ENCODE measurements around the gene MPP1. TPM values are rescaled to one million over a fixed set of nuclear protein-coding genes. Genes with fewer than 3 reads are reported as not detected.

MPP1 gene
- total and polyA plus RNA-seq, 11 donors, result 17.7 to 73.2 (median 38.2) TPM

- intact Hi-C loops (cut with DNase I), result no loop called here
These were observed 30.9 kb upstream of the MPP1 start for GRCh38 chrX:154836163-154836562.

GRCh38 chrX:154834562-154834961 lies 29.3 kb upstream of the MPP1 start, which contains the start of gene SMIM9:
TSS of gene SMIM9 (minus strand) at chrX:154834662. CDS start at chrX:154830856, 3,806 bp downstream.
- H3K36me3 ChIP-seq, result peaks cover 0 to 5% (median 0%) of the 10 kb centered on the region in 9 donors
- DNase-seq, result no peak
- no peaks in the 10 kb centered on the region for H3K4me1 ChIP-seq
- no peaks in the 10 kb centered on the region for H3K9me3 ChIP-seq
- TF ChIP-seq POLR2A (IDR thresholded peaks at IDR 0.05) (no peak), CTCF (IDR thresholded peaks at IDR 0.05) (no peak)
- ATAC-seq, result no peak
- no peaks in the 10 kb centered on the region for H3K27me3 ChIP-seq
- intact Hi-C loops (cut with DNase I), result no loop called here
- H3K4me3 ChIP-seq, result no peak within 1 kb of the TSS
- no peak within 1 kb of the TSS for H3K27ac ChIP-seq
- WGBS, 4 donors, result 72 to 93% (median 86%) methylated on average over 3 of the region's 3 CpGs

More at GRCh38 chrX:154836163-154836562, 30.9 kb upstream of the MPP1 start:
- Histone ChIP-seq H3K36me3 (peaks cover 0 to 5% (median 0%) of the 10 kb centered on the region in 9 donors), H3K9me3 (no peaks in the 10 kb centered on the region), H3K27me3 (no peaks in the 10 kb centered on the region), H3K4me3 (no peak overlapping the region), H3K27ac (no peak overlapping the region), H3K4me1 (no peaks in the 10 kb centered on the region)
- no peak for DNase-seq
- WGBS, 4 donors, result 64 to 91% (median 77%) methylated on average over 1 of the region's 1 CpG
- ATAC-seq, result no peak
- TF ChIP-seq POLR2A (IDR thresholded peaks at IDR 0.05) (no peak), CTCF (IDR thresholded peaks at IDR 0.05) (no peak)

- whole genome bisulfite sequencing, 4 donors, result 76 to 99% (median 87%) methylated on average over 3 of the region's 3 CpGs
- intact Hi-C loops (cut with DNase I), result no loop called here
- Histone ChIP-seq H3K27me3 (no peaks in the 10 kb centered on the region), H3K4me1 (no peaks in the 10 kb centered on the region), H3K4me3 (no peak overlapping the region), H3K27ac (no peak overlapping the region), H3K9me3 (no peaks in the 10 kb centered on the region), H3K36me3 (peaks cover 0 to 5% (median 0%) of the 10 kb centered on the region in 9 donors)
- TF ChIP-seq POLR2A (IDR thresholded peaks at IDR 0.05) (no peak), CTCF (IDR thresholded peaks at IDR 0.05) (no peak)
- no peak for ATAC-seq
- DNase-seq, result no peak
These were observed 28.5 kb upstream of the MPP1 start for GRCh38 chrX:154833746-154834274.

- no peak overlapping the region for H3K4me3 ChIP-seq
These were observed 24.7 kb upstream of the MPP1 start for GRCh38 chrX:154829926-154830442.

GRCh38 chrX:154829134-154829533 lies 23.8 kb upstream of the MPP1 start:
- TF ChIP-seq CTCF (IDR thresholded peaks at IDR 0.05) (no peak), POLR2A (IDR thresholded peaks at IDR 0.05) (no peak)
- ATAC-seq (no peak), DNase-seq (no peak)
- no peak overlapping the region for H3K4me3 ChIP-seq
- intact Hi-C loops (cut with DNase I), result no loop called here
- H3K27ac ChIP-seq, result no peak overlapping the region
- no peaks in the 10 kb centered on the region for H3K36me3 ChIP-seq
- H3K9me3 ChIP-seq, result no peaks in the 10 kb centered on the region
- H3K4me1 ChIP-seq, result no peaks in the 10 kb centered on the region
- H3K27me3 ChIP-seq, result no peaks in the 10 kb centered on the region

More at GRCh38 chrX:154829926-154830442, 24.7 kb upstream of the MPP1 start:
- intact Hi-C loops (cut with DNase I), result no loop called here
- WGBS, 4 donors, result 19 to 64% (median 52%) methylated on average over 1 of the region's 1 CpG
- ATAC-seq (no peak), DNase-seq (no peak)
- H3K27ac ChIP-seq, result no peak overlapping the region
- H3K9me3 ChIP-seq, result no peaks in the 10 kb centered on the region
- TF ChIP-seq POLR2A (IDR thresholded peaks at IDR 0.05), result no peak
- H3K4me1 ChIP-seq, result no peaks in the 10 kb centered on the region
- H3K27me3 ChIP-seq, result no peaks in the 10 kb centered on the region
- no peaks in the 10 kb centered on the region for H3K36me3 ChIP-seq
